Activated CD8-positive, alpha-beta memory T cell treated with anti-CD3 and anti-CD28 coated beads, Interleukin-2, amount 10 ng/mL, durations not matched to agents 7 days and 5 days (primary cell): Measurements from ENCODE around the gene CEP63. TPM values are rescaled to one million over a fixed set of nuclear protein-coding genes. Genes with fewer than 3 reads are reported as not detected.
A peak's percentile ranks its signal among the peaks of the same experiment; 100 is the strongest.

ENCODE experiments used
- ATAC-seq: fragments of 150-1000 bp; cut with Tn5 transposase; one replicate; pipeline ENCODE4 v1.10.0; 2021; ENCODE audit warnings: moderate library complexity
- CTCF ChIA-PET: fragments of 350-600 bp; sonication (Branson Sonifier 250); formaldehyde crosslinking; loops from one replicate; lab custom pipeline; 2021; ENCODE audit warnings: antibody characterized with exemption; lab: Charles Lee
- DNase-seq: peaks from one replicate; pipeline ENCODE4 v3.0.0-alpha.2; 2020
- H3K27ac Mint-ChIP-seq: one replicate; pipeline ENCODE4 v1.8.0; 2021; ENCODE audit warnings: mild to moderate bottlenecking, mixed read lengths
- H3K27me3 Mint-ChIP-seq: one replicate; pipeline ENCODE4 v1.8.0; 2021; ENCODE audit warnings: mixed read lengths
- H3K36me3 Mint-ChIP-seq: one replicate; pipeline ENCODE4 v1.8.0; 2021; ENCODE audit warnings: mild to moderate bottlenecking, mixed read lengths
- H3K4me1 Mint-ChIP-seq: one replicate; pipeline ENCODE4 v1.8.0; 2021; ENCODE audit warnings: mixed read lengths
- H3K4me3 Mint-ChIP-seq: one replicate; pipeline ENCODE4 v1.8.0; 2021; ENCODE audit warnings: mild to moderate bottlenecking, moderate library complexity, mixed read lengths
- H3K9me3 Mint-ChIP-seq: one replicate; pipeline ENCODE4 v1.8.0; 2022; ENCODE audit warnings: low read depth, mixed read lengths
- total RNA-seq, 2 experiments: library from RNA; stranded (reverse); gene quantifications; one replicate each; pipeline ENCODE4 v1.2.3, GENCODE V29; 2021

The CEP63 gene
- total RNA-seq, 2 experiments from 2014 or later = 17.8 to 25.8 TPM

GRCh38 chr3:134458406-134458945 is 27.4 kb upstream of the CEP63 start:
- ATAC-seq = no peak
- H3K4me3 Mint-ChIP-seq = no peak overlapping the region
- no peaks in the 10 kb centered on the region for H3K36me3 Mint-ChIP-seq
- no peak overlapping the region for H3K27ac Mint-ChIP-seq
- no peak for DNase-seq
- peaks cover 45% of the 10 kb centered on the region for H3K27me3 Mint-ChIP-seq
- CTCF ChIA-PET = no interaction called here
- no peaks in the 10 kb centered on the region for H3K9me3 Mint-ChIP-seq
- H3K4me1 Mint-ChIP-seq = no peaks in the 10 kb centered on the region

- no peaks in the 10 kb centered on the region for H3K36me3 Mint-ChIP-seq
- no peaks in the 10 kb centered on the region for H3K4me1 Mint-ChIP-seq
- no peak for ATAC-seq
- no peak overlapping the region for H3K27ac Mint-ChIP-seq
- DNase-seq = no peak
- H3K27me3 Mint-ChIP-seq = peaks cover 39% of the 10 kb centered on the region
- CTCF ChIA-PET = interaction anchor here (1.0 kb wide), 1 partner anchor 11 kb away, joined by 3 read pairs; no protein-coding TSS in a partner anchor
- H3K9me3 Mint-ChIP-seq = no peaks in the 10 kb centered on the region
- H3K4me3 Mint-ChIP-seq = no peak overlapping the region
These were observed 26.3 kb upstream of the CEP63 start for GRCh38 chr3:134459562-134459961.

- no peak for DNase-seq
- Mint-ChIP-seq H3K36me3 (no peaks in the 10 kb centered on the region), H3K27me3 (peaks cover 37% of the 10 kb centered on the region), H3K4me1 (no peaks in the 10 kb centered on the region), H3K4me3 (no peak overlapping the region), H3K9me3 (no peaks in the 10 kb centered on the region), H3K27ac (no peak overlapping the region)
- CTCF ChIA-PET = no interaction called here
- no peak for ATAC-seq
These were observed 24.9 kb upstream of the CEP63 start for GRCh38 chr3:134460965-134461364.

- H3K27me3 Mint-ChIP-seq = peaks cover 30% of the 10 kb centered on the region
- no peaks in the 10 kb centered on the region for H3K4me1 Mint-ChIP-seq
- H3K36me3 Mint-ChIP-seq = no peaks in the 10 kb centered on the region
- H3K27ac Mint-ChIP-seq = no peak overlapping the region
- CTCF ChIA-PET = no interaction called here
- DNase-seq (no peak), ATAC-seq (no peak)
- no peaks in the 10 kb centered on the region for H3K9me3 Mint-ChIP-seq
- no peak overlapping the region for H3K4me3 Mint-ChIP-seq
These were observed 23.4 kb upstream of the CEP63 start for GRCh38 chr3:134462331-134462941.

GRCh38 chr3:134463676-134464063 is 22.2 kb upstream of the CEP63 start:
- H3K9me3 Mint-ChIP-seq = no peaks in the 10 kb centered on the region
- CTCF ChIA-PET = no interaction called here
- ATAC-seq = no peak

GRCh38 chr3:134464064-134464688 is 21.7 kb upstream of the CEP63 start:
- Mint-ChIP-seq H3K27me3 (peaks cover 20% of the 10 kb centered on the region), H3K36me3 (no peaks in the 10 kb centered on the region), H3K27ac (no peak overlapping the region), H3K4me1 (no peaks in the 10 kb centered on the region), H3K4me3 (no peak overlapping the region), H3K9me3 (no peaks in the 10 kb centered on the region)
- ATAC-seq (no peak), DNase-seq (no peak)
- CTCF ChIA-PET = no interaction called here

More at GRCh38 chr3:134463676-134464063, 22.2 kb upstream of the CEP63 start:
- no peak for DNase-seq
- Mint-ChIP-seq H3K4me1 (no peaks in the 10 kb centered on the region), H3K36me3 (no peaks in the 10 kb centered on the region), H3K27me3 (peaks cover 21% of the 10 kb centered on the region), H3K27ac (no peak overlapping the region), H3K4me3 (no peak overlapping the region)

GRCh38 chr3:134464689-134465365 is 21.0 kb upstream of the CEP63 start:
- no peak overlapping the region for H3K4me3 Mint-ChIP-seq
- CTCF ChIA-PET = no interaction called here

GRCh38 chr3:134466331-134466730 is 19.5 kb upstream of the CEP63 start:
- CTCF ChIA-PET = no interaction called here
- H3K36me3 Mint-ChIP-seq = no peaks in the 10 kb centered on the region
- no peak overlapping the region for H3K27ac Mint-ChIP-seq
- ATAC-seq (no peak), DNase-seq (no peak)
- H3K9me3 Mint-ChIP-seq = no peaks in the 10 kb centered on the region
- peaks cover 9% of the 10 kb centered on the region for H3K27me3 Mint-ChIP-seq
- H3K4me3 Mint-ChIP-seq = no peak overlapping the region
- H3K4me1 Mint-ChIP-seq = no peaks in the 10 kb centered on the region

More at GRCh38 chr3:134464689-134465365, 21.0 kb upstream of the CEP63 start:
- DNase-seq (no peak), ATAC-seq (no peak)
- H3K36me3 Mint-ChIP-seq = no peaks in the 10 kb centered on the region
- no peak overlapping the region for H3K27ac Mint-ChIP-seq
- no peaks in the 10 kb centered on the region for H3K9me3 Mint-ChIP-seq
- no peaks in the 10 kb centered on the region for H3K4me1 Mint-ChIP-seq
- peaks cover 15% of the 10 kb centered on the region for H3K27me3 Mint-ChIP-seq

- CTCF ChIA-PET = interaction anchor here (0.6 kb wide), 1 partner anchor 543 kb away, joined by 3 read pairs; no protein-coding TSS in a partner anchor
These were observed 17.3 kb upstream of the CEP63 start for GRCh38 chr3:134468519-134468918.

GRCh38 chr3:134471521-134472193 is 14.2 kb upstream of the CEP63 start:
- Mint-ChIP-seq H3K9me3 (no peaks in the 10 kb centered on the region), H3K27ac (no peak overlapping the region), H3K4me1 (no peaks in the 10 kb centered on the region), H3K4me3 (no peak overlapping the region), H3K27me3 (no peaks in the 10 kb centered on the region), H3K36me3 (no peaks in the 10 kb centered on the region)
- ATAC-seq = no peak
- DNase-seq = no peak
- CTCF ChIA-PET = interaction anchor here (2.1 to 7.6 kb wide), 3 partner anchors 23 to 259 kb away, joined by 6 to 68 read pairs (median 31); no protein-coding TSS in a partner anchor

More at GRCh38 chr3:134468519-134468918, 17.3 kb upstream of the CEP63 start:
- no peaks in the 10 kb centered on the region for H3K4me1 Mint-ChIP-seq
- no peaks in the 10 kb centered on the region for H3K36me3 Mint-ChIP-seq
- no peaks in the 10 kb centered on the region for H3K9me3 Mint-ChIP-seq
- no peak overlapping the region for H3K27ac Mint-ChIP-seq
- DNase-seq (no peak), ATAC-seq (no peak)
- H3K4me3 Mint-ChIP-seq = no peak overlapping the region
- H3K27me3 Mint-ChIP-seq = no peaks in the 10 kb centered on the region

GRCh38 chr3:134472831-134473230 is 13.0 kb upstream of the CEP63 start:
- ATAC-seq (no peak), DNase-seq (no peak)
- H3K27ac Mint-ChIP-seq = no peak overlapping the region
- peaks cover 6% of the 10 kb centered on the region for H3K36me3 Mint-ChIP-seq
- no peaks in the 10 kb centered on the region for H3K9me3 Mint-ChIP-seq
- CTCF ChIA-PET = interaction anchor here (1.0 to 7.6 kb wide), 11 partner anchors 11 to 279 kb away, joined by 3 to 68 read pairs (median 6); partner anchors contain the start of genes ANAPC13 and CEP63
- H3K4me1 Mint-ChIP-seq = no peaks in the 10 kb centered on the region
- no peak overlapping the region for H3K4me3 Mint-ChIP-seq
- no peaks in the 10 kb centered on the region for H3K27me3 Mint-ChIP-seq

- ATAC-seq = peak; percentile 77
- no peaks in the 10 kb centered on the region for H3K4me1 Mint-ChIP-seq
- no peak overlapping the region for H3K4me3 Mint-ChIP-seq
- H3K36me3 Mint-ChIP-seq = peaks cover 10% of the 10 kb centered on the region
- CTCF ChIA-PET = interaction anchor here (0.7 to 7.6 kb wide), 25 partner anchors 10 to 901 kb away, joined by 3 to 68 read pairs (median 3); partner anchors contain the start of genes ANAPC13, CDV3 and CEP63
- no peak overlapping the region for H3K27ac Mint-ChIP-seq
- no peaks in the 10 kb centered on the region for H3K27me3 Mint-ChIP-seq
- DNase-seq = peak; percentile 79
- no peaks in the 10 kb centered on the region for H3K9me3 Mint-ChIP-seq
These were observed 11.8 kb upstream of the CEP63 start for GRCh38 chr3:134473868-134474546.
